A549 treated with CpdA at 1 μM for 4 hours (cell line): Measurements from ENCODE around the gene IRF9. TPM values are rescaled to one million over a fixed set of nuclear protein-coding genes. Genes with fewer than 3 reads are reported as not detected.

ENCODE experiments used
- total RNA-seq: library from RNA; stranded (reverse); fragments of 200-300 nt; extraction: Qiagen RNA extraction; gene quantifications from 5 replicates; pipeline ENCODE4 v1.2.3, GENCODE V29; 2022; ENCODE audit warnings: low read depth

IRF9 gene
- 17.3 to 22.2 TPM (median 20.2 TPM) in 5 replicates for total RNA-seq

GRCh38 chr14:24160850-24161804 is at the start of gene IRF9:
Gene IRF9 (plus strand): TSS chr14:24161265. CDS start chr14:24162145, 880 bp downstream.

GRCh38 chr14:24114532-24115421 is 46.3 kb upstream of the IRF9 start, which contains the start of the genes DCAF11 and NRL:
Gene DCAF11 (plus strand): TSS chr14:24114777. CDS start chr14:24115595, 818 bp downstream.
Gene NRL (minus strand): TSS chr14:24114949. CDS start chr14:24082848, 32,101 bp downstream.

GRCh38 chr14:24130380-24130716 is 30.7 kb upstream of the IRF9 start, which contains the start of gene FITM1:
Gene FITM1 (plus strand): TSS chr14:24130659. CDS start chr14:24131564, 905 bp downstream.

GRCh38 chr14:24135834-24136683 is 25.0 kb upstream of the IRF9 start, which contains the start of gene PSME1:
Gene PSME1 (plus strand): TSS chr14:24136194. CDS start chr14:24136263, 69 bp downstream.

DNA sequence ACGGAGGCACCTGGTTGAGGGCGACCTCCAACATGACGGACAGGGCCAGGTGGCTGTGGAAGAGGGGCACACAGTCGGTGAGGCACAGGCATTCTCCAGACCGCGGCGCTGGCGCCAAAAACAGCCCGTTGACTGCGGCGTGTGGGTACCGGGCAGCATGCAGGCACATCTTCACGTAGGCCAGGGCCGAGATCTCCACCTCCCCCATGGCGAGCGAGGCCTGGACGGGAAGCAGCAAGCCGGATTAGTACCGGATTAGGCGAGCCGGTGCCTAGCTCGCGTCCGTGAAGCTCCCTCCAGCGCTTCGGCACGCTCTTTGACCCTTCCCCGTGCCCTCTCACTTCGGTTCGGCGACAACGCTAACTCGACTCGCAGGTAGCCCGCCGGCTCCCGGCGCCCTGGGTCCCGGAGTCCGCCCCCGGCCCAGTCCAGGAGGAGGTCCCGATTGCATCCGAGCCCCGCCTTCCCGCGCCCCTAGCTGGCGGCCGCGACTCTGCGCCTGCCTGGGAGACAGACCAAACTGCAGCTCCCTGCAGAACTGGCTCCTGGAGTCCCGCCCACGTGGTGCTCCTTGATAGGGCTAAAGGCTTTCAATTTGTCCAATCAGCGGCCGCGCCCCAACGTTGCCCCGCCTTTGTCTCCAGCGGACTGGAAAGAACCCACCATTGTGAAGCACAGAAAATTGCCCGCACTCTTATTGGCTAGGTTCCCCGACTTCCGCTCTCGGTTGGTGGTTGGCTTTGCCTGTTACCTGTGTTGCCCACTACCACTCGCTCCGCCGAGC is 19.8 kb upstream of the IRF9 start, which contains the start of gene EMC9:
Gene EMC9 (minus strand): TSS at position 495 of the 784 bp plus-strand sequence. CDS start 287 bp downstream, at position 208.

DNA sequence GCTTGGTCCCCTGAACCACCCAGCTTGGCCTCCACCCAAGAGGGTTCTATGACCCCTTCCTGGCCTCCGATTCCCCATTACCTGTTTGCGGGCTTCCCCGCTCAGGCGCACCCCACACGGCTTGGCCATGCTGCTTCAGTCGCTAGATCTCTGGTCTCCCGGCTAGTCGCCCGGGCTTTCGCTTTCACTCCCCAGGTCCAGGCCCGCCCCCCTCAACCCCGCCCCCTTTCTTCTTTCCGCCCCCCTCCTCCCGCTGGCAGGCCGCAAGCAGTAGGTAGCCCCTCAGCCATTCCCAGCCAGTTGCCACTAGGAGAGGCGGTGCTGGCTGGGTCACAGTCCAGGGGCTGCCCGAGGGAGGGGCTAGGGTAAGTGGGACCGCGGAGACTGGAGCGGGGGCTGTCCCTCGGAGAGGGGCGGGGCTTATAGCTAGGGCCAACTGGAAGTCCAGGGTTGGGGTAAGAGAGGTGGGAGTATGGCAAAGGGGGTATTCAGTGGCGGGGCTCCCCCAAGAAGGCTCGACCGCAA is 14.6 kb upstream of the IRF9 start, which contains the start of gene PSME2:
Gene PSME2 (minus strand): TSS at position 158 of the 525 bp plus-strand sequence. CDS start 29 bp downstream, at position 129.

DNA sequence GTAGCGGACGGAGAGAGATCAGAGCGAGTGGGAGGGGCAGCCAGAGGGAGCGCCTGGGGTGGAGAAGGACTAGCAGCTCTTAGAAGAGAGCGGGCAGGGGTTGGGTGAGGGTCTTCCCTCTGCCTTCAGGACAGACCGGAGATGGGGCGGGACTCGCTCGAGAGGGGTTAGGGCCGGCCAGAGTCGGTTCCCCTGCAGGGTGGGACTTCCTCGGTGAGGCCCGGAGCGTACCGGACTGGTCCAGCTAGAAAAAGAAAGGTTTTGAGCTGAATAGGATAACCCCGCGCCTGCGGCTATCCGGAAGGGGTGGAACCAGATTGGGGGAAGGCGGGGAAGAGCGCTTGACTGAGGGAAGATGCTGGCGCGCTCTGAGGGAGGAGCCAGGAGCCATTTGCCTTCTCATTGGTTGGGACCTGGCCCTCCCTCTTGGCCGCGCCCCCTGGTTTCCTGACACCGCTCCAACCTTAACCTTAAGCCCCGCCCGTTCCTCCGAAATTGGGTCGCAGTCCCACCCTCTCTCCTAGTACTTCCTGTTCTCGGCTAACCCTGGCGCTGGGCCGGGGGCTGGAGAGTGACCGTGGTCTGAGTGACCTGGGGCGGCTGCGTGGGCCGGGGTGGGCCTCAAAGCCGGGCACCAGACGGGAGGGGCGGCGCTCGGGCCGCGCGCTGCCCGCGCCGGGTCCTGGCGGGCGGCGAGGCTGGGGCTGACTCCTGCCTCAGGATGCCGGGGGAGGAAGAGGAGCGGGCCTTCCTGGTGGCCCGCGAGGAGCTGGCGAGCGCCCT is 13.9 kb upstream of the IRF9 start, which contains the start of gene RNF31:
Gene RNF31 (plus strand): TSS at position 521 of the 783 bp plus-strand sequence. CDS start 201 bp downstream, at position 722.

DNA sequence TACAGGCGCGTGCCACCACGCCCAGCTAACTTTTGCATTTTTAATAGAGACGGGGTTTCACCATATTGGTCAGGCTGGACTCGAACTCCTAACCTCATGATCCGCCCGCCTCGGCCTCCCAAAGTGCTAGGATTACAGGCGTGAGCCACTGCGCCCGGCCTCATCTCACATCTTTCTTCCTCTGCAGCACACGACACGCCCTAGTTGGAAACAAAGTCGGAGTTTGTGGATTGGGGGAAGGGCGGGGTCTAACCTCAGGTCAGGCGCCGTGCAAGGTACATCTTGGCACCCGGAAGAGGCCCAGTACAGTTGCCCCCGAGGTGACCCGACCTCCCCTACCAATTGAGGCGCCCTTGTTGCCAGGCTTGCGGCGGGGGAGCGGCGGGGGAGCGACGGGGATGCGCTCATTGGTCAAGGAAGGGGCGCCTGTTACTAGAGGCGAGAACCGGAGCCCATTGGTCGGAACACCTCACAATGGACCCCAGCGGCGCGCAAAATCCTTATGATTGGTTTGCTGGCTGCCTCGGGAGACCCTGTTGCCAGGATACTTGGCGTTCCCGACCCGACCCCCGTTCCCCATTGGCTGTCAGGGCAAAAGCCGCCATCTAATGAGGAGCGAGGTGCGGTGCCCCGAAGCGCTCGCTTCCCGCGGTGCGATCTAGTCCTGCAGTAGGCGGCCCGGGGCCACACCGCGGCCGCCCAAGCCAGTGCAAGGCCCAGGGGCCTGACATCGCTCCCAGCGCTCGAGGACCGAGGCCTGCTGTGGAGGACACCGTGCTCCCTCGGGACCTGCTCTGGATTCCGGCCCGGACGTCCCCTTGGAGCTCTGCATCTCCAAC is 10.6 kb downstream of the IRF9 start, which contains the start of gene REC8:
Gene REC8 (plus strand): TSS at position 659 of the 839 bp plus-strand sequence. CDS start 473 bp downstream, outside the sequence.

GRCh38 chr14:24188251-24189058 is 27.4 kb downstream of the IRF9 start, which contains the start of gene IPO4:
Gene IPO4 (minus strand): TSS chr14:24188816. CDS start chr14:24188787, 29 bp downstream.

DNA sequence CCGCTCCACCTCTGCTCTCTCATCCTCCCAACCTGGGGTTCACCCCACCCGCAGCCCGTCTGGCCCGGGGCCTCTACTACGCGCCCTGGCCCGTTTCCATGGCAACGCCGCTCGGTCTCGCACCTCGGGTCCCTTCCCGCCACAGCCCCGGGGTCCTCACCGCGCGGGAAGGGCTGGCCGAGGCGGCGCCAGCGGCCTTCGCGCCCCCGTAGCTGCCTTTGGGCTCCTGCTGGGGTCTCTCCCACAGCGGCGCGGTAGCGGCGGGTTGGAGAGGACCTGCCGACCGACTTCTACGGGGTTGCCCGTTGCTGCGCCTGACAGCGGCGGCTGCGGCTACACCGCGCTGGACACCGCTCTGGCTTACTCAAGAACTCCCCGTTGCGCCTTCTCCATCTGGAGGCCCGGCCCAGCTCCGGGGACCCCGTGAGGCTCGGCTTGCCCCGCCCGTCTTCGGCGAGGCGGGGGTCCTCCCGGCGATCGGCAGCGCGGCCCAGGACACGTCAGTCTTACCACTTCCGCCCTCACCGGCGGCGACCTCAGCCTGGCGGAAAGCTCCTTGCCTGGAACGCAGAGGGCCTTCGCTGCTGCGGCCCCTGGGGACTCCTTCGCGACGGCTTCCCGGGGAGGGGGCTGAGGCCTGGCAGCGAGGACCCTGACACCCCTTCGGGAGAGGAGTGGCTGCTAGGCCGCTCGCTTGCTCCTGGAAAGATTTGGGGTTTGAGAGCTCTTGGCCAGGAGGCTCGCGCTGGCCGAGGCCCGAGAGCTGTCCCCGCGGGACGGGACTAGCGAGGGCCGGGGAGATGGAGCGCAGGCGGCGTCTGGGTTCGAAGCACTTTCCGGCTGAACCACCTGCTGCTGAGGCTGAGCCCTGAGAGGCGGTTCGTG is 34.4 kb downstream of the IRF9 start, which contains the start of gene TM9SF1:
Gene TM9SF1 (minus strand): TSS at position 256 of the 885 bp plus-strand sequence. CDS start 422 bp downstream, outside the sequence.

DNA sequence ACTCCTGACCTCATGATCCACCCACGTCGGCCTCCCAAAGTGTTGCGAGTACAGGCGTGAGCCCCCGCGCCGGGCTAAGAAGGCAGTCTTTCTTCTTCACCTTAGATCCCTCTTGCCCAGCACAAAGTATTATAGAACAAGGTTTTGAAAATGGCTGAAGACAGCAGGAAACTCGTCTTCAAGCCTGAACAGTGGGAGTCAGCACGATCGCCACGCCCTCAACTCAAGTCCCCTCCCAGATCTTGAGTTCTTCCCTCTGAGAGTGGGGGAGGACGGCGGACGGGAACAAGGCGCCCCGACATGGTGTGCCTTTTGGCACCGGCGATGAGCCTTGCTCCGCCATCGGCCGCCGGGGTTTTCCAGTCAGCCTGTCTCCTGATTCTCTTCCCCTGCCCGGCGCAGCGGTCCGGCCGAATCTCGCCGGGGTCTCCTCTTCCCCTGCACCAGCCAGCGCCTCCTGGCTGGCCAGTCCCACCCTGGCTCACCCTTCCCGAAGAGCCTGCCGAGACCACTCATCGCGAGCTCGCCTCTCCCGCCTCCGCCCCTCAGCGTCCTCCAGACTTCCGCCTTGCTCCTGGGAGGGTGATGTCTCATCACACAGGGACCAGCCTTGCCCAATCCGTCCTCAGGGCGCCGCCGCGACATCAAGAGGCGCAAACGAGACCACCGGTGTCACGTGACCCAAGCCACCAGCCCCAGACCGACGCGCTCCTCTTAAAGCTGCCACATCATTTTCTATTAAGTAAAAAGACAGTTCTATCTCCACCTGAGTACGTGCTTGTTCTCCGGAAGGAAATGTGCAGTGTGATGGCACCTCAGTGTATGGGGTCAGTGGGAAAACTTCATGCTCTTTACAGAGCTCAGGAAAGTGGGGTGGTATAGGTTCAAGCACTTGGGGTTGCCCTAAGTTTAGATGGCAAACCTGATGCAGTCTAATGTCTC is 52.1 kb downstream of the IRF9 start, which contains the start of gene CHMP4A:
Gene CHMP4A (minus strand): TSS at position 565 of the 942 bp plus-strand sequence. CDS start 49 bp downstream, at position 516.

GRCh38 chr14:24215495-24216344 is 54.7 kb downstream of the IRF9 start, which contains the start of gene MDP1:
Gene MDP1 (minus strand): TSS chr14:24216066. CDS start chr14:24215955, 111 bp downstream.

